Liver (tissue), 9 donors: ENCODE results near the gene ARHGAP8. TPM values are rescaled to one million over a fixed set of nuclear protein-coding genes. Genes with fewer than 3 reads are reported as not detected.

Source experiments
- DNase-seq: peaks from one replicate; pipeline ENCODE4 v3.0.0-alpha.2; 2017; ENCODE audit warnings: low spot score
- H3K27ac ChIP-seq, 2 donors: one replicate each; pipeline ENCODE4 v1.7.0; 2013; ENCODE audit warnings: inconsistent platforms in 2 of 2, low read length in 2 of 2, control low read depth in 1 of 2, low read depth in 1 of 2, mild to moderate bottlenecking in 1 of 2
- H3K27me3 ChIP-seq, 4 donors: one replicate each; pipeline versions ENCODE4 v1.6.1 to v1.7.0; 2013; ENCODE audit warnings: low read length in 3 of 4, inconsistent platforms in 1 of 4, mild to moderate bottlenecking in 1 of 4, moderate library complexity in 1 of 4; ENCODE audit not compliant: control insufficient read depth in 4 of 4, insufficient read depth in 4 of 4
- H3K36me3 ChIP-seq, 4 donors: one replicate each; pipeline versions ENCODE4 v1.6.1 to v1.7.0; 2013; ENCODE audit warnings: low read length in 3 of 4, mild to moderate bottlenecking in 3 of 4, low read depth in 1 of 4, moderate library complexity in 1 of 4; ENCODE audit not compliant: control insufficient read depth in 4 of 4, insufficient read depth in 3 of 4
- H3K4me1 ChIP-seq, 4 donors: one replicate each; pipeline versions ENCODE4 v1.6.1 to v1.7.0; 2013; ENCODE audit warnings: low read length in 3 of 4, mild to moderate bottlenecking in 3 of 4, moderate library complexity in 1 of 4; ENCODE audit not compliant: control insufficient read depth in 4 of 4, insufficient read depth in 4 of 4
- H3K4me3 ChIP-seq, 3 donors: one replicate each; pipeline versions ENCODE4 v1.6.1 to v1.7.0; 2013; ENCODE audit warnings: low read length in 3 of 3, control low read depth in 1 of 3, low read depth in 1 of 3, mild to moderate bottlenecking in 1 of 3
- H3K9ac ChIP-seq, 2 donors: one replicate each; pipeline ENCODE4 v1.7.0; 2013; ENCODE audit warnings: low read length in 2 of 2, mild to moderate bottlenecking in 2 of 2, moderate library complexity in 2 of 2, control low read depth in 1 of 2, low read depth in 1 of 2
- H3K9me3 ChIP-seq, 4 donors: one replicate each; pipeline versions ENCODE4 v1.6.1 to v1.7.0; 2013; ENCODE audit warnings: low read length in 3 of 4; ENCODE audit not compliant: control insufficient read depth in 4 of 4
- EGR1 ChIP-seq, 2 donors: IDR thresholded peaks; 2 replicates each; pipeline ENCODE4 v1.6.1; 2016 to 2018; ENCODE audit warnings: antibody characterized with exemption in 2 of 2, low read depth in 2 of 2
- FOXA1 ChIP-seq: IDR thresholded peaks from 2 replicates; pipeline ENCODE4 v1.6.1; 2016; ENCODE audit warnings: antibody characterized with exemption
- FOXA2 ChIP-seq: IDR thresholded peaks from 2 replicates; pipeline ENCODE4 v1.6.1; 2016; ENCODE audit warnings: antibody characterized with exemption
- GABPA ChIP-seq, 2 donors: IDR thresholded peaks in 1 of 2; conservative IDR thresholded peaks in 1 of 2; 2 replicates each; pipeline ENCODE4 v1.6.1; 2016; ENCODE audit warnings: antibody characterized with exemption in 2 of 2, mild to moderate bottlenecking in 1 of 2, moderate library complexity in 1 of 2
- HNF4A ChIP-seq, 2 donors: conservative IDR thresholded peaks; 2 replicates each; pipeline ENCODE4 v1.6.1; 2016; ENCODE audit warnings: antibody characterized with exemption in 2 of 2, mild to moderate bottlenecking in 2 of 2
- HNF4G ChIP-seq: IDR thresholded peaks from 2 replicates; pipeline ENCODE4 v1.6.1; 2016; ENCODE audit warnings: antibody characterized with exemption
- JUND ChIP-seq, 2 donors: IDR thresholded peaks; 2 replicates each; pipeline ENCODE4 v1.6.1; 2016; ENCODE audit warnings: antibody characterized with exemption in 2 of 2
- RAD21 ChIP-seq, 2 donors: IDR thresholded peaks; 2 replicates each; pipeline ENCODE4 v1.6.1; 2016; ENCODE audit warnings: antibody characterized with exemption in 2 of 2, mild to moderate bottlenecking in 2 of 2
- RXRA ChIP-seq, 2 donors: IDR thresholded peaks; 2 replicates each; pipeline ENCODE4 v1.6.1; 2017 to 2018; ENCODE audit warnings: antibody characterized with exemption in 2 of 2, mild to moderate bottlenecking in 1 of 2
- SP1 ChIP-seq: IDR thresholded peaks from 2 replicates; pipeline ENCODE4 v1.6.1; 2018; ENCODE audit warnings: antibody characterized with exemption, mild to moderate bottlenecking
- TAF1 ChIP-seq: conservative IDR thresholded peaks from 2 replicates; pipeline ENCODE4 v1.6.1; 2016; ENCODE audit warnings: antibody characterized with exemption, mild to moderate bottlenecking
- YY1 ChIP-seq: IDR thresholded peaks from 2 replicates; pipeline ENCODE4 v1.6.1; 2016; ENCODE audit warnings: antibody characterized with exemption, mild to moderate bottlenecking
- WGBS: extraction: QIAGEN DNeasy Blood & Tissue Kit; methylation state at CpG from one replicate; pipeline ENCODE4 v1.1.7; 2013; 5-methylcytosine and 5-hydroxymethylcytosine counted together
- polyA plus RNA-seq, 2 donors: library from polyadenylated mRNA; stranded (reverse) in 1 of 2; unstranded in 1 of 2; fragments of 200-250 nt in 1 of 2; fragments of >200 nt in 1 of 2; fragmentation: Nextera tagmentation in 1 of 2; extraction: Ambion mirVana in 1 of 2; gene quantifications; one replicate each; pipeline versions ENCODE4 v1.2.1 to v1.2.3, GENCODE V29; 2013 to 2015
- total RNA-seq, 2 donors: library from RNA; depleted of rRNA; stranded (reverse); fragments of >200 nt; gene quantifications; one replicate each; pipeline ENCODE4 v1.2.3, GENCODE V29; 2014
- TF ChIP-seq, protein P1 (sequence below): IDR thresholded peaks from 2 replicates; pipeline ENCODE4 v1.6.1; 2016; ENCODE audit warnings: antibody characterized with exemption
- TF ChIP-seq, protein P2 (sequence below): IDR thresholded peaks from 2 replicates; pipeline ENCODE4 v1.6.1; 2016; ENCODE audit warnings: antibody characterized with exemption
- TF ChIP-seq, protein P3 (sequence below): IDR thresholded peaks from 2 replicates; pipeline ENCODE4 v1.6.1; 2016; ENCODE audit warnings: antibody characterized with exemption, mild to moderate bottlenecking
- donor health status: healthy.
- donor health status: healthy.
- donor health status: healthy.
- donor health status: healthy.
- donor health status: healthy.

ARHGAP8 gene
- total and polyA plus RNA-seq, 4 donors, result 0.58 to 1.8 (median 1.1) TPM

DNA sequence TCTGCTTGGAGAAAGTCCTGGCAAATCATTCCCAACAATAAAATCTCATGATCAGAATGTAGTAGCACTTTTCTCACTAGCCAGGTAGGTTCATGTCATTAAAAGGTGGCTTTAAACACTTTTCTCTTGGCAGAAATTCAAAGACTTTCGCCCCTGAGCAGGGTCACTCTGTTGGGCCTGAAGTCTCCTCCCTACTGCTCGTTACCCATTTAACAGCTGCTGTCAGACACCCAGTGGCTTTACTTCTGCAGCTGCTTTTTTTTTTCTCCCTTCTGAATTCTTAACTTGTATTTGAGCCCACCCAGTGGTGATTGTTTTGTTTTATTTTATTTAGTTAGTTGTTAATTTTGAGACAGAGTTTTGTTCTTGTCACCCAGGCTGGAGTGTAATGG lies 25.0 kb downstream of the ARHGAP8 start:
- Histone ChIP-seq H3K9me3 (no peaks in the 10 kb centered on the region), H3K36me3 (no peaks in the 10 kb centered on the region), H3K27ac (no peak overlapping the region), H3K4me3 (no peak overlapping the region), H3K9ac (no peak overlapping the region), H3K4me1 (no peaks in the 10 kb centered on the region), H3K27me3 (no peaks in the 10 kb centered on the region)
- 81% methylated on average over 2 of the region's 2 CpGs for WGBS
- TF ChIP-seq, protein P1, sequence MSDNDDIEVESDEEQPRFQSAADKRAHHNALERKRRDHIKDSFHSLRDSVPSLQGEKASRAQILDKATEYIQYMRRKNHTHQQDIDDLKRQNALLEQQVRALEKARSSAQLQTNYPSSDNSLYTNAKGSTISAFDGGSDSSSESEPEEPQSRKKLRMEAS, result no peak
- no peak for DNase-seq

DNA sequence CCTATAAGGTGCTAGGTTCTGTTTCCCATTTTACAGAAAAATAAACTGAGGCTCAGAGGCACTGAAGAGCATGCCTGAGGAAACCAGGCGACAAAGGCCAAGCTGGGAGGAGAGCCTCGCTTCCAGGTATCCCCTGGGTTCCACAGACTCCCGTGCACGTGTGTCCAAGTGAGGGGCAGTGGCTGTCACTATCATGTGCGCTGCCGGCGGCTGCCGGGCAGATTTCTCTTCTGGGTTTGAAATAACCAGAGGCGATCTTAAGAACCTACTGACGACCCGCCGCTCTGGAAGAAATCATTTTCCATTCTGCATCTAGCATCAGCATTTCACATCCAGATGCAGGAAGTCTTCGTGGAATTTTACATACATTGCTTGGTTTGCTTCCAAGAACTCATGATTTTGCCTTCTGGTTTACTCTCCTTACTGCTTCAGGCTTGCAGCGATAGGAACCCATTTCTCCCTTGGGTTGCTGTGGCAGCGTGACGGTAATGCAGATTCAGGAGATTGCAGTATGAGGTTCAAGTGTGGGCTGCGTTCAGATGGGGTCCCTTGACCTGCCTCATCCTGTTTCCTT lies 28.6 kb downstream of the ARHGAP8 start:
- no peaks in the 10 kb centered on the region for H3K27me3 ChIP-seq
- DNase-seq, result no peak
- no peak overlapping the region for H3K4me3 ChIP-seq
- 87% methylated on average over 17 of the region's 17 CpGs for WGBS
- TF ChIP-seq, protein P2, sequence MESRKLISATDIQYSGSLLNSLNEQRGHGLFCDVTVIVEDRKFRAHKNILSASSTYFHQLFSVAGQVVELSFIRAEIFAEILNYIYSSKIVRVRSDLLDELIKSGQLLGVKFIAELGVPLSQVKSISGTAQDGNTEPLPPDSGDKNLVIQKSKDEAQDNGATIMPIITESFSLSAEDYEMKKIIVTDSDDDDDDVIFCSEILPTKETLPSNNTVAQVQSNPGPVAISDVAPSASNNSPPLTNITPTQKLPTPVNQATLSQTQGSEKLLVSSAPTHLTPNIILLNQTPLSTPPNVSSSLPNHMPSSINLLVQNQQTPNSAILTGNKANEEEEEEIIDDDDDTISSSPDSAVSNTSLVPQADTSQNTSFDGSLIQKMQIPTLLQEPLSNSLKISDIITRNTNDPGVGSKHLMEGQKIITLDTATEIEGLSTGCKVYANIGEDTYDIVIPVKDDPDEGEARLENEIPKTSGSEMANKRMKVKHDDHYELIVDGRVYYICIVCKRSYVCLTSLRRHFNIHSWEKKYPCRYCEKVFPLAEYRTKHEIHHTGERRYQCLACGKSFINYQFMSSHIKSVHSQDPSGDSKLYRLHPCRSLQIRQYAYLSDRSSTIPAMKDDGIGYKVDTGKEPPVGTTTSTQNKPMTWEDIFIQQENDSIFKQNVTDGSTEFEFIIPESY, result no peak
- no peaks in the 10 kb centered on the region for H3K36me3 ChIP-seq
- H3K9me3 ChIP-seq, result no peaks in the 10 kb centered on the region
- H3K27ac ChIP-seq, result no peak overlapping the region
- no peak overlapping the region for H3K9ac ChIP-seq
- no peaks in the 10 kb centered on the region for H3K4me1 ChIP-seq

DNA sequence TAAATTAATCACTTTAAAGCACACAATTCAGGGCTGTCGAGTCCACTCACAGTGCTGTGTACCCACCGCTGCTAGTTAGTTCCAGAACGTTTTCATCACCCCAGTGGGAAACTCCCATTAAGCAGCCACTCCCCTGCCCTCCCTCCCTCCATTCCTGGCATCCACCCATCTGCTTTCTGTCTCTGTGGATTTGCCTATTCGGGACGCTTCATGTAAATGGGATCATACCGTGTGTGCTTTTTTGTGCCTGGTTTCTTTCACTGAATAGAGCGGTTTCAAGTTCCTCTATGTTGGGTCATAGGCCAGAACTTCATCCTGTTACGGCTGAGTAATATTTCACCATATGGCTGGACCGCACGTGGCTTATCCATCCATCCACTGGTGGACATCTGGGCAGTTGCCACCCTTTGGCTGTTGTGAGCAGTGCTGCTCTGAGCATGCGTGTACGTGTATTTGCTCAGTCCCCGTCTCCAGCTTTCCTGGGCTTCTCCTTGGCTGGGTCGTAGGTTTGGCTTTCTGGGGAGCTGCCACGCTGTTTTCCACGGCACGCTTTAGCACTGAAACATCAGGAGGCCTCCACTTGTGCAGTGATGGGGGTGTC lies 30.1 kb downstream of the ARHGAP8 start:
- 83% methylated on average over 17 of the region's 17 CpGs for WGBS
- no peak for DNase-seq
- no peak overlapping the region for H3K27ac ChIP-seq
- no peaks in the 10 kb centered on the region for H3K27me3 ChIP-seq
- H3K36me3 ChIP-seq, result no peaks in the 10 kb centered on the region
- H3K4me3 ChIP-seq, result no peak overlapping the region
- no peak for TF ChIP-seq HNF4G
- TF ChIP-seq EGR1 (IDR thresholded peaks at IDR 0.05; ENCODE audit: low read depth in 2 of 2), result no peak
- no peak for TF ChIP-seq TAF1
- no peak for TF ChIP-seq HNF4A (conservative IDR thresholded peaks at IDR 0.05)
- TF ChIP-seq YY1, result no peak
- TF ChIP-seq, protein P2, result no peak
- TF ChIP-seq RAD21 (IDR thresholded peaks at IDR 0.05), result no peak
- no peak for TF ChIP-seq FOXA1
- TF ChIP-seq GABPA (IDR thresholded peaks at IDR 0.05 in 1 of 2, conservative IDR thresholded peaks at IDR 0.05 in 1 of 2), result no peak
- TF ChIP-seq, protein P3, sequence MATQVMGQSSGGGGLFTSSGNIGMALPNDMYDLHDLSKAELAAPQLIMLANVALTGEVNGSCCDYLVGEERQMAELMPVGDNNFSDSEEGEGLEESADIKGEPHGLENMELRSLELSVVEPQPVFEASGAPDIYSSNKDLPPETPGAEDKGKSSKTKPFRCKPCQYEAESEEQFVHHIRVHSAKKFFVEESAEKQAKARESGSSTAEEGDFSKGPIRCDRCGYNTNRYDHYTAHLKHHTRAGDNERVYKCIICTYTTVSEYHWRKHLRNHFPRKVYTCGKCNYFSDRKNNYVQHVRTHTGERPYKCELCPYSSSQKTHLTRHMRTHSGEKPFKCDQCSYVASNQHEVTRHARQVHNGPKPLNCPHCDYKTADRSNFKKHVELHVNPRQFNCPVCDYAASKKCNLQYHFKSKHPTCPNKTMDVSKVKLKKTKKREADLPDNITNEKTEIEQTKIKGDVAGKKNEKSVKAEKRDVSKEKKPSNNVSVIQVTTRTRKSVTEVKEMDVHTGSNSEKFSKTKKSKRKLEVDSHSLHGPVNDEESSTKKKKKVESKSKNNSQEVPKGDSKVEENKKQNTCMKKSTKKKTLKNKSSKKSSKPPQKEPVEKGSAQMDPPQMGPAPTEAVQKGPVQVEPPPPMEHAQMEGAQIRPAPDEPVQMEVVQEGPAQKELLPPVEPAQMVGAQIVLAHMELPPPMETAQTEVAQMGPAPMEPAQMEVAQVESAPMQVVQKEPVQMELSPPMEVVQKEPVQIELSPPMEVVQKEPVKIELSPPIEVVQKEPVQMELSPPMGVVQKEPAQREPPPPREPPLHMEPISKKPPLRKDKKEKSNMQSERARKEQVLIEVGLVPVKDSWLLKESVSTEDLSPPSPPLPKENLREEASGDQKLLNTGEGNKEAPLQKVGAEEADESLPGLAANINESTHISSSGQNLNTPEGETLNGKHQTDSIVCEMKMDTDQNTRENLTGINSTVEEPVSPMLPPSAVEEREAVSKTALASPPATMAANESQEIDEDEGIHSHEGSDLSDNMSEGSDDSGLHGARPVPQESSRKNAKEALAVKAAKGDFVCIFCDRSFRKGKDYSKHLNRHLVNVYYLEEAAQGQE, result no peak
- no peak for TF ChIP-seq JUND (IDR thresholded peaks at IDR 0.05)
- TF ChIP-seq FOXA2, result no peak
- no peak for TF ChIP-seq RXRA (IDR thresholded peaks at IDR 0.05)
- no peak for TF ChIP-seq SP1
- H3K9me3 ChIP-seq, result no peaks in the 10 kb centered on the region
- no peaks in the 10 kb centered on the region for H3K4me1 ChIP-seq
- H3K9ac ChIP-seq, result no peak overlapping the region
